ENCODE data around the gene ZNF862. TPM values are rescaled to one million over a fixed set of nuclear protein-coding genes. Genes with fewer than 3 reads are reported as not detected.

Gene ZNF862
- total RNA-seq, 1 experiment from 2014 or later: 5.7 TPM

- no peaks in the 10 kb centered on the region for H3K36me3 ChIP-seq (ENCODE audit: insufficient read depth, low read length, poor library complexity, severe bottlenecking)
- ChIA-PET CTCF (no interaction called here), POLR2A (ENCODE audit: low non-redundant PET) (no interaction called here)
- no peaks in the 10 kb centered on the region for H3K9me3 ChIP-seq (ENCODE audit: low read depth, low read length, poor library complexity, severe bottlenecking)
- H3K27me3 ChIP-seq (replicated peaks; ENCODE audit: insufficient read depth, low read depth, low read length, poor library complexity): no peaks in the 10 kb centered on the region
- no TSS peak for BruUV-seq (replicated peaks)
- H3K4me3 ChIP-seq (ENCODE audit: low read depth, low read length, poor library complexity, severe bottlenecking): no peak overlapping the region
- no peak for TF ChIP-seq CTCF (conservative IDR thresholded peaks at IDR 0.05; ENCODE audit: low read depth, low read length)
- TF ChIP-seq EZH2 (IDR thresholded peaks at IDR 0.05; ENCODE audit: borderline replicate concordance, low read depth, low read length, poor library complexity, severe bottlenecking): no peak
- no peak overlapping the region for H3K27ac ChIP-seq (ENCODE audit: low read depth, low read length, poor library complexity, severe bottlenecking)
- no peak for DNase-seq (ENCODE audit: low spot score)
- H3K4me1 ChIP-seq (ENCODE audit: insufficient read depth, low read length, poor library complexity, severe bottlenecking): no peaks in the 10 kb centered on the region
- intact Hi-C loops (cut with micrococcal nuclease; ENCODE audit: unreplicated experiment): no loop called here
These were observed 21.9 kb upstream of the ZNF862 start for GRCh38 chr7:149816267-149816751.

- Histone ChIP-seq H3K9me3 (ENCODE audit: low read depth, low read length, poor library complexity, severe bottlenecking) (no peaks in the 10 kb centered on the region), H3K27me3 (replicated peaks; ENCODE audit: insufficient read depth, low read depth, low read length, poor library complexity) (no peaks in the 10 kb centered on the region), H3K4me1 (ENCODE audit: insufficient read depth, low read length, poor library complexity, severe bottlenecking) (no peaks in the 10 kb centered on the region), H3K27ac (ENCODE audit: low read depth, low read length, poor library complexity, severe bottlenecking) (no peak overlapping the region), H3K4me3 (ENCODE audit: low read depth, low read length, poor library complexity, severe bottlenecking) (no peak overlapping the region), H3K36me3 (ENCODE audit: insufficient read depth, low read length, poor library complexity, severe bottlenecking) (no peaks in the 10 kb centered on the region)
- ChIA-PET CTCF (no interaction called here), POLR2A (ENCODE audit: low non-redundant PET) (no interaction called here)
- no TSS peak for BruUV-seq (replicated peaks)
- no peak for DNase-seq (ENCODE audit: low spot score)
- intact Hi-C loops (cut with micrococcal nuclease; ENCODE audit: unreplicated experiment): no loop called here
- TF ChIP-seq EZH2 (IDR thresholded peaks at IDR 0.05; ENCODE audit: borderline replicate concordance, low read depth, low read length, poor library complexity, severe bottlenecking): no peak
- TF ChIP-seq CTCF (conservative IDR thresholded peaks at IDR 0.05; ENCODE audit: low read depth, low read length): no peak
These were observed 21.4 kb upstream of the ZNF862 start for GRCh38 chr7:149816794-149817193.

GRCh38 chr7:149817301-149817771 is 20.8 kb upstream of the ZNF862 start:
- no peak overlapping the region for H3K27ac ChIP-seq (ENCODE audit: low read depth, low read length, poor library complexity, severe bottlenecking)
- CTCF ChIA-PET: no interaction called here
- BruUV-seq (replicated peaks): no TSS peak

More at GRCh38 chr7:149817301-149817771, 20.8 kb upstream of the ZNF862 start:
- H3K9me3 ChIP-seq (ENCODE audit: low read depth, low read length, poor library complexity, severe bottlenecking): no peaks in the 10 kb centered on the region
- POLR2A ChIA-PET (ENCODE audit: low non-redundant PET): no interaction called here
- no peaks in the 10 kb centered on the region for H3K36me3 ChIP-seq (ENCODE audit: insufficient read depth, low read length, poor library complexity, severe bottlenecking)
- H3K4me1 ChIP-seq (ENCODE audit: insufficient read depth, low read length, poor library complexity, severe bottlenecking): no peaks in the 10 kb centered on the region
- H3K4me3 ChIP-seq (ENCODE audit: low read depth, low read length, poor library complexity, severe bottlenecking): no peak overlapping the region
- TF ChIP-seq CTCF (conservative IDR thresholded peaks at IDR 0.05; ENCODE audit: low read depth, low read length): no peak
- TF ChIP-seq EZH2 (IDR thresholded peaks at IDR 0.05; ENCODE audit: borderline replicate concordance, low read depth, low read length, poor library complexity, severe bottlenecking): no peak
- H3K27me3 ChIP-seq (replicated peaks; ENCODE audit: insufficient read depth, low read depth, low read length, poor library complexity): no peaks in the 10 kb centered on the region
- no peak for DNase-seq (ENCODE audit: low spot score)
- intact Hi-C loops (cut with micrococcal nuclease; ENCODE audit: unreplicated experiment): no loop called here
